ENCODE measurements around the gene ARMS2.

The ARMS2 gene

GRCh38 chr10:122454071-122454470 is 382 bp upstream of the ARMS2 start:
- DNase-seq, result no peak

- DNase-seq, result no peak
Measured at GRCh38 chr10:122455376-122456079, 1.1 kb downstream of the ARMS2 start.

- no peak for DNase-seq
Measured at GRCh38 chr10:122457934-122458333, 3.5 kb downstream of the ARMS2 start.

GRCh38 chr10:122458693-122459092 is 4.2 kb downstream of the ARMS2 start:
- no peak for DNase-seq

GRCh38 chr10:122459561-122460273 is 5.3 kb downstream of the ARMS2 start:
- DNase-seq, result no peak

- no peak for DNase-seq
Measured at GRCh38 chr10:122460891-122461293, 6.4 kb downstream of the ARMS2 start.

- DNase-seq, result no peak
Measured at GRCh38 chr10:122461367-122461728, 6.9 kb downstream of the ARMS2 start, which contains the start of gene HTRA1. Gene HTRA1, plus strand, starts transcription at chr10:122461553. Its CDS starts 100 bp downstream, at chr10:122461653.

- DNase-seq, result no peak
Measured at GRCh38 chr10:122461729-122462532, 7.5 kb downstream of the ARMS2 start.

- no peak for DNase-seq
Measured at GRCh38 chr10:122462533-122463465, 8.3 kb downstream of the ARMS2 start.

- DNase-seq, result no peak
Measured at GRCh38 chr10:122463466-122464249, 9.2 kb downstream of the ARMS2 start.

- no peak for DNase-seq
Measured at GRCh38 chr10:122464250-122464510, 9.7 kb downstream of the ARMS2 start.

GRCh38 chr10:122464586-122464985 is 10.1 kb downstream of the ARMS2 start:
- no peak for DNase-seq

- no peak for DNase-seq
Measured at GRCh38 chr10:122465401-122466040, 11.1 kb downstream of the ARMS2 start.

GRCh38 chr10:122466951-122467381 is 12.5 kb downstream of the ARMS2 start:
- DNase-seq, result no peak

- DNase-seq, result no peak
Measured at GRCh38 chr10:122467701-122468100, 13.2 kb downstream of the ARMS2 start.

GRCh38 chr10:122468307-122468925 is 14.0 kb downstream of the ARMS2 start:
- no peak for DNase-seq

GRCh38 chr10:122468926-122469781 is 14.7 kb downstream of the ARMS2 start:
- no peak for DNase-seq

- DNase-seq, result no peak
Measured at GRCh38 chr10:122469848-122470247, 15.4 kb downstream of the ARMS2 start.

- no peak for DNase-seq
Measured at GRCh38 chr10:122471531-122472177, 17.2 kb downstream of the ARMS2 start.

All from T-helper 1 cell (primary cell).